NCI-H2081 treated with DMSO at 0.1 percent for 48 hours (cell line): Measurements from ENCODE around the gene ASCC2.
A peak's percentile ranks its signal among the peaks of the same experiment; 100 is the strongest.
"Not testable (repeated sequence)": the region's sequence is repeated elsewhere in the genome, so short reads cannot be mapped to it uniquely, and the experiment has no call there.

Source experiments
- DNase-seq: peaks from one replicate; lab custom pipeline; 2025; lab: John Stamatoyannopoulos, UW

The ASCC2 gene, protein sequence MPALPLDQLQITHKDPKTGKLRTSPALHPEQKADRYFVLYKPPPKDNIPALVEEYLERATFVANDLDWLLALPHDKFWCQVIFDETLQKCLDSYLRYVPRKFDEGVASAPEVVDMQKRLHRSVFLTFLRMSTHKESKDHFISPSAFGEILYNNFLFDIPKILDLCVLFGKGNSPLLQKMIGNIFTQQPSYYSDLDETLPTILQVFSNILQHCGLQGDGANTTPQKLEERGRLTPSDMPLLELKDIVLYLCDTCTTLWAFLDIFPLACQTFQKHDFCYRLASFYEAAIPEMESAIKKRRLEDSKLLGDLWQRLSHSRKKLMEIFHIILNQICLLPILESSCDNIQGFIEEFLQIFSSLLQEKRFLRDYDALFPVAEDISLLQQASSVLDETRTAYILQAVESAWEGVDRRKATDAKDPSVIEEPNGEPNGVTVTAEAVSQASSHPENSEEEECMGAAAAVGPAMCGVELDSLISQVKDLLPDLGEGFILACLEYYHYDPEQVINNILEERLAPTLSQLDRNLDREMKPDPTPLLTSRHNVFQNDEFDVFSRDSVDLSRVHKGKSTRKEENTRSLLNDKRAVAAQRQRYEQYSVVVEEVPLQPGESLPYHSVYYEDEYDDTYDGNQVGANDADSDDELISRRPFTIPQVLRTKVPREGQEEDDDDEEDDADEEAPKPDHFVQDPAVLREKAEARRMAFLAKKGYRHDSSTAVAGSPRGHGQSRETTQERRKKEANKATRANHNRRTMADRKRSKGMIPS

GRCh38 chr22:29837741-29838598 is at the start of gene ASCC2:
ASCC2 (minus strand) TSS chr22:29838274; CDS start chr22:29832325, 5,949 bp downstream.
- DNase-seq = peak; percentile 85

DNA sequence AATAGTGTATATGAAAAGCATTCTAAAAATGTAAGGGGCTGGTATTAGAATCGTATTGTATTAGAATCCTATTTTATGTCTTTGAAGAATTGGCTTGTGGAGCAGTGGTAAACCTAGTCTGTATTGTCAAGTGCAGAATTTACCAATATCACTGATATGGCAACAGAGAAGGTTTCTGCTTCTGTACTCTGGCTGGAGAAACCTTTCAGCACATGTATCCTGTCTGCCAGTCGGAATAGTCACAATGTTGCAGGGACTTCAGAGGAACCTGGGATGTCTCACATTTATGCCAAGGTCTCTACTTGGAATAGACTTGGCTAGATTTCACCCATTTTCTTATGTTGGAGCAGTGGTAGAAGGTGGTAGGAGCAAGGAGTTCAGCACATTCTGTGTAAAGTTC is 49.3 kb upstream of the ASCC2 start:
- DNase-seq = no peak

GRCh38 chr22:29886596-29886995 is 48.5 kb upstream of the ASCC2 start:
- no peak for DNase-seq

DNA sequence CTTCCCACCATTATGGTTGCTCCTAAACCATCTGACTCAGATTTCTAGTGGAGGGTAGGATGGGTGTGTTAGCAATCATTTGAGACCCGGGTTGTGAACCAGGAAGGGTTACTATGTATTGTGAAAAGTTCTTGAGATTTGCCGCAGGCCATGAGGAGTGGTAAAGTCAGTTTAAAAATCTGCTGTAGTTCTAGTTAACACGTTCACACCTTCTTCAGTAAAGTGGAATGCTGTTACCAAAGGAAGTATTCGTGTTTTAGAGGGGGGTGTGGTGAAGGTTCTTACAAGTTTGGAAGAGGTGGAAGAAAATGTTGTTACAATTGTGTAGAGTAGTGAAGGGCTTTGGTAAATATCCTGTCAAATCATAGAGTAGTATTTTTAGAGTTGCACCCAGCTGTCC is 47.5 kb upstream of the ASCC2 start:
- DNase-seq = no peak

DNA sequence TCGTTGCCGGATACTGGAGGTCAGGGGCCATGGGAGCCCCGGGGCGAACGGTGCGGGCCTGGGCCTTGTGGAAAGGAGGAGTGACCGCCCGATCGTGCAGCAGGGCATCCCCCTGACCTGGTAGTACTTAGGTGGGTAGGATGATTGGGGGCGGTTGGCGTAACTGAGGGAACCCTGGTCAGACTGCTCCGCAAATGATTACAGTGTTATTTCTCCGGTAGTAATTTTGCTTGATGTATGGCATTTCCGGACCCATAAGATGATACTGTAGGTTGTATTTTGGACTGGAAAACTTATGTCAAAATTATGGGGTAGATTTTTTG is 45.7 kb upstream of the ASCC2 start:
- no peak for DNase-seq

DNA sequence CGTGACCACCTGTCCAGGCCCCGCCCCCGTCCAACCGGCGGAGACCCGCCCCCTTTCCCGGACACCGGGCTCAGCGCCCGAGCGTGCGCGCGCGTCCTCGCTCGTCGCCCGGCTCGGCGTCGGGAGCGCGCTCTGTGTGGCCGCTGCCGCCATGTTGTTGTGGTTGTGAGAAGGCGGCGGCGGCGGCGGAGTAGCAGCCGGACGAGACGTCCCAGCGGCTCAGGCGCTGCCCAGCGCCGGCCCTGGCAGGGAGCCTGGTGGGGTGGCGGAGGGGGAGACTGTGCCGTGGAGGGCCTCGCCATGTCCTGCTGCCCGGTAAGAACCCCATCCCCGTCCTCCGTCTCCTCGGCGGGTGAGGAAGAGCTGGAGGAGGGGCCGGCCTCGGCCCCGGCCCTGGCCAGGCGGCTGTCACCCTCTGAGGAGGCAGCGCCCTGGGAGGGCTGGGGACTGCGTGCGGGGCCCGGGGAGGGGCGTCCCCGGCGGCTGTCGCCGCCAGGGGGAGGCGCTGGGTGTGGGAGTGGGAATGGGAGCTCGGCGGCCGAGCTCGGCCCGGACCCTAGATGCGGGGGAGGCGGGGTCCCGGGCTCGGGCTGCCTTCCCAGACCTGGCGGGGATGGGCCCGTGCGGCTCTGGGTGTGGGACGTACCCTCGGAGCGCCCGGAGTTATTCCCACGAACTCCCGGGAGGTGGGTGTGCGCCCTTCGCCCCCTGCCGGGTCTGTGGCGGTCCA is 45.1 kb upstream of the ASCC2 start, which contains the start of gene MTMR3:
TSS of gene MTMR3 (plus strand) at position 130 of the 730 bp plus-strand sequence. CDS start 87,886 bp downstream, outside the sequence.
- peak; percentile 25 for DNase-seq

GRCh38 chr22:29882716-29883044 is 44.6 kb upstream of the ASCC2 start:
- DNase-seq = no peak

GRCh38 chr22:29879753-29880152 is 41.7 kb upstream of the ASCC2 start:
- no peak for DNase-seq

DNA sequence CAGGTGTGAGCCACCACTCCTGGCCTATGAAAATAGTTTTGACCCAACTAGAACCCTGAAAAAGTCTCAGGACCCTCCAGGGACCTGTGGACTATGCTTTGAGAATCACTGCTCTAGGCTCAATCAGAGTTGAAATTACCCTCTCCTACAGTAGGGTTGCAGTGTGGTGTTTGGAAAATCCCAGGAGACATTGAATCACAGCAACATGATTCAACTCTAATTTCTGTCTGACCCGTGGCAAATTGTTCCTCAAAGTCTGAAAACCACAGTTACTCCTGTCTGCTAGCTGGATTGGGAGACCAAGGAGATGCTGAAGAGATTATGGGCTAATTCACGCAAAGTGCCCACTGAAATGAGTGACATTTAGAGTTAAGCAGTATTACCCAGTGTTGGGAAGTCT is 39.5 kb upstream of the ASCC2 start:
- DNase-seq = no peak

- no peak for DNase-seq
These were observed 35.9 kb upstream of the ASCC2 start for GRCh38 chr22:29873943-29874342.

DNA sequence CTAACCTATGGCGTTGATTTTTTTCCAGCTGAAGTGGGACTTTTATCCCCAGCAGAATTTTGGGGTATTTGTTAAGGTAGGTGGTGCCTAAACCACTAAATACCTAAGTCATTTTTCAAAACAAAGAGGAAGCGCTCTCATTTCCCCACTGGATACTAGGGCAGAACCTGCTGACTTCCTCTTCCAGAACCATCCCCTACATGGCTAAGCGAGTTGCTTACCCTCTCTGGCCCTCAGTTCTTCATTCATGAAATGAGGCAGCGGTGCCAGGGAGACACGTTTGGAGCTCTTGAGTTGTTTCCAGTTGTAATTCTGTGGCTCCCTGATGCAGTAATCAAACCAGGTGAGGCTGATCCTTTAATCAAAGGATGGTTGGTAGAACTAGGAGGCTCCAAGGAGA is 34.9 kb upstream of the ASCC2 start:
- DNase-seq = no peak

GRCh38 chr22:29872144-29872893 is 34.2 kb upstream of the ASCC2 start:
- no peak for DNase-seq

GRCh38 chr22:29871684-29872083 is 33.6 kb upstream of the ASCC2 start:
- no peak for DNase-seq

DNA sequence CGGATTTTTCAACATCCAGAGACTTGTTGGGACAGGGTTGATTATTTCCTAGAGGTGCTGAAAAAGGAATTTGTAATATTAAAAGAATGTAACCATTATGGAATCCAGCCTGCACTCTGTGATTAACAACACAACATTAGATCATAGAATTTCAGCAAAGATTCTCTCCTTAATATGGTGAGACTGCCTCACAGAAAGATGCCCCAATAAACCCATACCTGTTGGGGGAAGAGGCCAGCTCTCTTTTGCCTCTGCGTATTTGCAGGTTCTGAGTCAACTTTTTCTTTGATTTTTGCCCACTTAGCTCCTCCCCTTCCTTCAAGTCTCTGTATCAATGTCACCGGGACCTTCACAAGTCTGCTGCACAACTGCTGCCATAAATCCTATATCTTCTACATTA is 32.5 kb upstream of the ASCC2 start:
- no peak for DNase-seq

GRCh38 chr22:29867851-29868250 is 29.8 kb upstream of the ASCC2 start:
- DNase-seq = no peak

DNA sequence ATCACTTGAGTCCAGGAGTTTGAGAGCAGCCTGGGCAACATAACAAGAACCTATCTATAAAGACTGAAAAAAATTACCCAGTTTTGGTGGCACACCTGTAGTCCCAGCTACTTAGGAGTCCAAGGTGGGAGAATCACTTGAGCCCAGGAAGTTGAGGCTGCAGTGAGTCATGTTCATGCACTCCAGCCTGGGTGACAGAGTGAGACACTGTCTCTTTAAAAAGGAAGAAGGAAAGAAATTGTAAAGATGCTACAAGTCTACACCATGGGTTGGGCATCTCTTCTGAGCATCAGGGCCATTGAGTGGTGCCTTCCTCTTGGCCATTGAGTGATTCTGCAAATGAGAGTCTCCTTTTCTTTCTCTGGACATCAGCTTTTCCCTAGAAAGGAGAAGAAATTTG is 29.2 kb upstream of the ASCC2 start:
- DNase-seq = no peak

GRCh38 chr22:29865572-29865971 is 27.5 kb upstream of the ASCC2 start:
- not testable (repeated sequence) for DNase-seq

GRCh38 chr22:29861672-29862297 is 23.7 kb upstream of the ASCC2 start:
- DNase-seq = no peak

DNA sequence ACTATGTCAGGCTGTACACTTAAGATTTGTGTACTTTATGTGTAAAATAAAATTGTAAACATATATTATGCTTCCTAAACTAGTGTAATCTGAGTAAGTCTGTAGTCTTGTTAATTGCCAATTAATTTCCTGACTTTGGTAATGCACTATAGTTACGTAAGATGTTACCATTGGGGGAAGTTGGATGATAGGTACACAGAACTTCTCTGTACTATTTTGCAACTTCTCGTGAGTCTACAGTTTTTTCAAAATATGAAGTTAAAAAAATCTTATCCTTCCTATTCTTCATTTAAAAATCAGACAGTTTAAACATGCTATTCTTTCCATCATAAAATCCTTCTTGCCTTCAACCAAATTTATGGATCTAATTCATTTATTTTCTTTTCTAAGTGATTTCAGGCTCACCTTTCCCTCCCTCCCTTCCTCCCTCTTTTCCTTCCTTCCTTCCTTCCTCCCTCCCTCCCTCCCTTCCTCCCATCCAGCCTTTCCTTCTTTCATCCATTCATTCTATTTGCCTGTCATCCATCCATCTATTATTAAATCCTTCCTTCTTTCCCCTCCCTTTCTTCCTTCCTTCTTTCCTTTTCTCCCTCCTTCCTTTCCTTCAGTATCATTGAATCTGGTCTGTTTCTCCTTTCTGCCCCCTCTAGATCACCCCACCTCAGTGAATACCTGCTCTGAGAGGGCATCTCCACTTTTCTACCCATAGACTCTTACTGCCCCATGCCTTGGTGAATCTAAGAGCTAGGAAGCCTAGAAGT is 22.1 kb upstream of the ASCC2 start:
- no peak for DNase-seq

GRCh38 chr22:29859030-29859429 is 21.0 kb upstream of the ASCC2 start:
- DNase-seq = not testable (repeated sequence)
